WERI-Rb-1 (cell line): Measurements from ENCODE around the gene VENTX.

Experiments
- DNase-seq: peaks from one replicate; pipeline ENCODE4 v3.0.0-alpha.2; 2020
- H3K27ac ChIP-seq: fragments of 250-450 bp; sonication (Bioruptor Pico); 2 replicates; pipeline ENCODE4 v1.5.1; 2020; ENCODE audit warnings: mild to moderate bottlenecking, moderate library complexity
- H3K27me3 ChIP-seq: fragments of 250-450 bp; sonication (Bioruptor Pico); 2 replicates; pipeline ENCODE4 v1.5.1; 2021; ENCODE audit warnings: mild to moderate bottlenecking, low read depth, moderate library complexity; ENCODE audit not compliant: insufficient read depth, severe bottlenecking
- H3K36me3 ChIP-seq: fragments of 250-450 bp; sonication (Bioruptor Pico); 2 replicates; pipeline ENCODE4 v1.5.1; 2020; ENCODE audit warnings: mild to moderate bottlenecking, moderate library complexity
- H3K4me3 ChIP-seq: 2 replicates; pipeline ENCODE4 v1.5.1; 2011; ENCODE audit warnings: low read depth, mild to moderate bottlenecking, control low read depth, low read length
- H3K9me3 ChIP-seq: fragments of 250-450 bp; sonication (Bioruptor Pico); 2 replicates; pipeline ENCODE4 v1.5.1; 2021; ENCODE audit warnings: mild to moderate bottlenecking, moderate library complexity; ENCODE audit not compliant: severe bottlenecking
- TF ChIP-seq, protein P1 (sequence below): IDR thresholded peaks from 2 replicates; pipeline ENCODE4 v1.5.1; 2011; ENCODE audit warnings: low read depth, mild to moderate bottlenecking, control low read depth, inconsistent platforms, low read length

VENTX gene

DNA sequence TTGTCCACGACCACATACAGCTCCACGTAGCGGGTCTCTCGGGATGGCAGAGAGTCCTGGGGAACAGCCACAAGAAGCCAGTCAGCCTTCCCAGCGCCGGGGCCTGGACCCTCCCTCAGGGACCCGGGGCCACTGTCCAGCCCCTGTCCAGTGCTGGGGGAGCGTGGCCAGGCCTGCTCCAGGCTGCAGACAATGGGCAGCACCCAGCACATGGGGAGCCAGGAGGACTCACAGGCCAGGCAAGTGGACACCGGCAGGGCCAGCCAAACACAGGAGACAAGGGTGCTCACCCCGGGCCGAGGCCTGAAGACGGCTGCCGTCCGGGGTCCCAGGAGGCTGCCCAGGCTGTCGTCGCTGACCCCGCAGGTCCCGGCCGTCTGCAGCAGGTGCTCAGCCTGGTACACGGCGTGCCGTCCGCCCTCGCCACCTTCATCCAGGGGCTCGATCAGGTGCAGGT is 35.3 kb downstream of the VENTX start:
- Histone ChIP-seq H3K27ac (no peak overlapping the region), H3K4me3 (no peak overlapping the region), H3K27me3 (peaks cover 10% of the 10 kb centered on the region), H3K9me3 (no peaks in the 10 kb centered on the region), H3K36me3 (no peaks in the 10 kb centered on the region)
- no peak for DNase-seq
- TF ChIP-seq, protein P1, sequence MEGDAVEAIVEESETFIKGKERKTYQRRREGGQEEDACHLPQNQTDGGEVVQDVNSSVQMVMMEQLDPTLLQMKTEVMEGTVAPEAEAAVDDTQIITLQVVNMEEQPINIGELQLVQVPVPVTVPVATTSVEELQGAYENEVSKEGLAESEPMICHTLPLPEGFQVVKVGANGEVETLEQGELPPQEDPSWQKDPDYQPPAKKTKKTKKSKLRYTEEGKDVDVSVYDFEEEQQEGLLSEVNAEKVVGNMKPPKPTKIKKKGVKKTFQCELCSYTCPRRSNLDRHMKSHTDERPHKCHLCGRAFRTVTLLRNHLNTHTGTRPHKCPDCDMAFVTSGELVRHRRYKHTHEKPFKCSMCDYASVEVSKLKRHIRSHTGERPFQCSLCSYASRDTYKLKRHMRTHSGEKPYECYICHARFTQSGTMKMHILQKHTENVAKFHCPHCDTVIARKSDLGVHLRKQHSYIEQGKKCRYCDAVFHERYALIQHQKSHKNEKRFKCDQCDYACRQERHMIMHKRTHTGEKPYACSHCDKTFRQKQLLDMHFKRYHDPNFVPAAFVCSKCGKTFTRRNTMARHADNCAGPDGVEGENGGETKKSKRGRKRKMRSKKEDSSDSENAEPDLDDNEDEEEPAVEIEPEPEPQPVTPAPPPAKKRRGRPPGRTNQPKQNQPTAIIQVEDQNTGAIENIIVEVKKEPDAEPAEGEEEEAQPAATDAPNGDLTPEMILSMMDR, result no peak

DNA sequence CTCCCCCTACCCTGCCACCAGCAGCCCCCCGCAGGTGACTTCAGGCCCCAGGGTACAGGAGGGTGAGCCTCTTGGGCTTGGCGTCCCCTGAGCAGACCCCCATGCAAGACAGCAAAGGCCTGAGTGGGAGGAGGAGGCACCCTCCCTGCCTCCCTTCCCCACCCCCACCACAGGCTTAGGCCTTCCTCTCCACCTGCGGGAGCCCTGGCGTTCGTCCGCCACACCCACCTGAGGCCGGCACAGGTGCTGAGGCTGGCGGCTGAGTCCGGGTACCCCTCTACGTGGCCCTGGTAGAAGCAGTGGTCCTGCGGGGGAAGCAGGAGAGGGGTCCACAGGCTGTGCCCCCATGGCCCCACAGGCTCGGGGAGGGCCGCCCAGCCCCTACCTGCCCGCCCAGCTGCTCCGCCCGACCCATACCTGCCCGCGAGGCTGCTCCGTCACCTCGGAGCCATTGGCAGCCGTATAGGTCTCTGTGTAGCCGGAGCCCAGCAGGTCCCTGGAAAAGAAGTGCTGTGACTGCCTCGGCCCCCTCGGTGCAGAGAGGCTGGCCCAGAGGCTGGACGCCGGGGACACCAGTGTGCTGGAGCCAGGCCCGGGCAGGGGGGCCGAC is 36.0 kb downstream of the VENTX start:
- Histone ChIP-seq H3K4me3 (no peak overlapping the region), H3K36me3 (peaks cover under 1% of the 10 kb centered on the region; the same call in 1 of the 2 replicates), H3K9me3 (no peaks in the 10 kb centered on the region), H3K27me3 (peaks cover 10% of the 10 kb centered on the region), H3K27ac (no peak overlapping the region)
- TF ChIP-seq, protein P1, result no peak
- DNase-seq, result no peak

DNA sequence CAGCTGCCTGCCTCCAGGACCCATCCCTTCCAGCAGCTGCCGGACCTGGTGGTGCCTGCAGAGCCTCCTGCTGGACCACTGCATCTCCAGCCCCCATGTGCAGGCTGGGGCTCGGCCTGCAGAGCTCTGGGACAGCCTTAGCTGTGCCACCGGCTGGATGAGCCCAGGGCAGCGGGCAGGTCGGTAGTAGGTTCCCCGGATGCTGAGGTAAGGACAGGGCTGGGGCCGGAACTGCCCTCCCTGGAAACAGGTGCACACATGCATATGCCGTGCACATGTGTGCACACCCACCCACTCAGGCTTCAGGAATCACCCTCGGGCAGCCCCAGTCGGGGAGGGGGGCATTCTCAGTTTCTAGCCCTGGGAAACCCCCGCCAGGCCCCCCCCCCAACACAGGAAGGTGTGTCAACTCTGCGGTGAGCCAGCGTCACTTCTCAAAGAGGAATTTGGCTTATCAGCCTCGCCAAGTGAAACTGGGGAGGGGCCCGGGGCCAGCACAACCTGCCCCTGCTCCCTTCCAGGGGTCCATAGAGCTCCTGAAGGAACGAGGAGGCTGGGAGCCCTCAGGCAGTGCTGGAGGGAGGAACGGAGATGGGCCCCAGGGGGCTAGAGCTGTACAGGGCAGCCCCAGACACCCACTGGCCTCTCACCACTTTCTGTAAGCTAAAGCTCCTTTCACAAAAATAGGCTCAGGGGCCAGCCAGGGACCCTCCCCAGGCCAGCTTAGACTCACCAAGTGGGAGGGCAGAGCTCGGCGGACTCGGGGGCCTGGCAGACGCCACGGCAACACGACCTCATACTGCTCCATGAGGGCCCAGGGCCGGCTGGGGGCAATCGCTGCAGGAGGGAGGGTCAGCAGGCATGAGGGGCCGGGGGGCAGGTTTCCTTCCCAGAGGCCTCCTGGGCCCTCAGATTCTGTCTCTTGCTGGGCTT is 37.4 kb downstream of the VENTX start:
- DNase-seq, result no peak
- Histone ChIP-seq H3K36me3 (peaks cover 4% of the 10 kb centered on the region; the same call in 1 of the 2 replicates), H3K9me3 (no peaks in the 10 kb centered on the region), H3K27me3 (peaks cover 10% of the 10 kb centered on the region), H3K27ac (no peak overlapping the region), H3K4me3 (no peak overlapping the region)
- TF ChIP-seq, protein P1, result 0 out of 2 replicates have a peak, but pooled peaks have one; percentile 22

DNA sequence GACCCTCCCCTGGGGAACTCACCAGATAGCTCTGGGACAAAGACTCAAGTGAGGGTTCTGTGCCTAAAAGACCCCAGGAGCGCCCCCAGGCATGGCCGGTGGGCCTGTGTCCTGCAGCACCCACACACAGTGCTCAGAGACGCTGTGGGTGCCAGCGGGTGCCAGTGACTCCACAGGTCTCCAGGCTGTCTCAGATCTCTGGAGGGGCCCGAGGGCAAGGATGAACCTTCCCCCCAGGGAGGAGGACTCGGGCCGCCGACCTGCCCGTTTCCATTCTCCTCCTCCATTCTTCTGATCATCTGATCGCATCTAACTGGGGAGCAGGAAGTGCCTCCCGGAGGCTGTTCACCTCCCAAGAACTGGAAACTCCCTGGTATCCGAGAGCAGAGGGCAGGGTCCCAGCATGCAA is 38.0 kb downstream of the VENTX start:
- H3K36me3 ChIP-seq, result peaks cover 4% of the 10 kb centered on the region; the same call in 1 of the 2 replicates
- no peak for DNase-seq
- no peaks in the 10 kb centered on the region for H3K9me3 ChIP-seq
- TF ChIP-seq, protein P1, result 0 out of 2 replicates have a peak, but pooled peaks have one; percentile 12
- no peak overlapping the region for H3K4me3 ChIP-seq
- peaks cover 10% of the 10 kb centered on the region for H3K27me3 ChIP-seq
- no peak overlapping the region for H3K27ac ChIP-seq

DNA sequence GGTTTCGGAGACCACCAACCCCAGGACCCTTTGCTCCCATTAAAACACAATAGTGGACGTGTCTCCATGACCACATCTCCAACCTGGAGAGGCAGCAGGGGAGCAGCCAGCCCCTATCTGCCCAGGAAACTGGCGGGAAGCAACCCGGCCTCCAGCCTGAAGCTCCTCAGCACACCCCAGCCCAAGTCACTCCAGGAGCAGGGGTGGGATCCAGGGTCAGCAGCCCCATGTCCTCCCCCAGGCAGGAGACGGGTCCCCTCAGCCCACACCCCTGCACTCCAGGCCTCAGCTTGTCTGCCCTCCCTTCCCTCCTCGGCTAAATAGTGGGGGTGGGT is 38.4 kb downstream of the VENTX start:
- H3K27ac ChIP-seq, result no peak overlapping the region
- TF ChIP-seq, protein P1, result no peak
- DNase-seq, result no peak
- H3K27me3 ChIP-seq, result peaks cover 10% of the 10 kb centered on the region
- peak overlapping the region; percentile 40; the same call in 1 of the 2 replicates for H3K4me3 ChIP-seq
- no peaks in the 10 kb centered on the region for H3K9me3 ChIP-seq
- peaks cover 4% of the 10 kb centered on the region; the same call in 1 of the 2 replicates for H3K36me3 ChIP-seq
